ENCODE results near the gene WWC2. TPM values are rescaled to one million over a fixed set of nuclear protein-coding genes. Genes with fewer than 3 reads are reported as not detected.

The WWC2 gene
- total and polyA plus RNA-seq, 2 donors (not counting 3 experiments of a cell fraction or from before 2014, with no cell fraction given): 12.9 to 52.2 TPM

DNA sequence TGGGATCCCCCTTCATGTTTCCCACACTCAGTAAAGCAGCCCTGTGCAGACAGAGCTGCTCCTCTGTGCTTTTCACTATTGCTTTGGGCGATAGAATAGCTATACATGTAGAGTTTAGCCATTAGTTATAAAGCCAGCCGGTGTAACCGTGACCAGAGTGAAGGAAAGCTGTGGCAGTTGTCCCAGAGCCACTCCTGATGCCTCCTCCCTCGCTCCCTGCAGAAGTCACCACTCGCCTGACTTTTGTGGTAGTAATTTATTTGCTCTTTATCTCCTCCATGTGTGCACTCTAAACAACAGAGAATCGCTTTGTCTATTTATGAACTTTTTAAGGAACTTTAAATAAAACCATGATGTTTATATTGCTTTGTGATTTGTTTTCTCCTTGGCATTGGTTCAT is 41.8 kb upstream of the WWC2 start:
- no peak overlapping the region for H3K27ac ChIP-seq (ENCODE audit: insufficient read depth, low read depth, low read length)
- no peaks in the 10 kb centered on the region for H3K4me1 ChIP-seq (ENCODE audit: control insufficient read depth, extremely low read depth, insufficient read depth, low read length)
- no peak overlapping the region for H3K4me3 ChIP-seq (replicated peaks in 1 of 3; ENCODE audit: insufficient read depth in 1 of 3, low read depth in 1 of 3, low read length in 3 of 3)
- ChIA-PET CTCF (interaction anchor here (1.1 to 1.2 kb wide), 2 partner anchors 16 to 119 kb away, joined by 3 to 4 read pairs; no protein-coding TSS in a partner anchor), POLR2A (no interaction called here)
- FAIRE-seq (no peak), DNase-seq (ENCODE audit: low read depth, low spot score) (no peak)
- no peaks in the 10 kb centered on the region for H3K9me1 ChIP-seq (replicated peaks; ENCODE audit: control insufficient read depth, extremely low read depth, insufficient read depth, low read length)
- H3K27me3 ChIP-seq (ENCODE audit: control insufficient read depth in 2 of 2, insufficient read depth in 2 of 2, low read length in 2 of 2): peaks cover 2 to 4% of the 10 kb centered on the region in 2 experiments
- dilution Hi-C loops (cut with MboI; ENCODE audit: extremely low pct_ligation_motif_present, low sequenced_read_pairs): no loop called here
- H3K4me2 ChIP-seq (ENCODE audit: insufficient read depth, low read length): no peak overlapping the region
- H3K9me3 ChIP-seq (replicated peaks; ENCODE audit: control insufficient read depth, insufficient read depth, low read length): no peaks in the 10 kb centered on the region
- BruUV-seq (replicated peaks): no TSS peak
- no peak overlapping the region for H3K9ac ChIP-seq (replicated peaks; ENCODE audit: extremely low read depth, insufficient read depth, low read length)
- intact Hi-C loops (cut with micrococcal nuclease): no loop called here
- no peaks in the 10 kb centered on the region for H4K20me1 ChIP-seq (replicated peaks; ENCODE audit: control insufficient read depth, extremely low read depth, insufficient read depth, low read length)
- TF ChIP-seq JUN (IDR thresholded peaks at IDR 0.05; ENCODE audit: borderline replicate concordance, insufficient read depth, insufficient read length, low read depth) (no peak), FOS (IDR thresholded peaks at IDR 0.05; ENCODE audit: borderline replicate concordance, insufficient read depth, low read length) (no peak), MYC (IDR thresholded peaks at IDR 0.05; ENCODE audit: low read depth, low read length) (no peak), POLR2A (IDR thresholded peaks at IDR 0.05; ENCODE audit: low read depth, low read length) (no peak), EZH2 (IDR thresholded peaks at IDR 0.05; ENCODE audit: borderline replicate concordance, low read depth, low read length, severe bottlenecking) (no peak), POLR2AphosphoS5 (IDR thresholded peaks at IDR 0.05; ENCODE audit: insufficient read depth, low read depth, low read length) (no peak), GATA2 (IDR thresholded peaks at IDR 0.05; ENCODE audit: insufficient read depth, insufficient read length, low read depth, low read length) (no peak)
- TF ChIP-seq, protein P1, sequence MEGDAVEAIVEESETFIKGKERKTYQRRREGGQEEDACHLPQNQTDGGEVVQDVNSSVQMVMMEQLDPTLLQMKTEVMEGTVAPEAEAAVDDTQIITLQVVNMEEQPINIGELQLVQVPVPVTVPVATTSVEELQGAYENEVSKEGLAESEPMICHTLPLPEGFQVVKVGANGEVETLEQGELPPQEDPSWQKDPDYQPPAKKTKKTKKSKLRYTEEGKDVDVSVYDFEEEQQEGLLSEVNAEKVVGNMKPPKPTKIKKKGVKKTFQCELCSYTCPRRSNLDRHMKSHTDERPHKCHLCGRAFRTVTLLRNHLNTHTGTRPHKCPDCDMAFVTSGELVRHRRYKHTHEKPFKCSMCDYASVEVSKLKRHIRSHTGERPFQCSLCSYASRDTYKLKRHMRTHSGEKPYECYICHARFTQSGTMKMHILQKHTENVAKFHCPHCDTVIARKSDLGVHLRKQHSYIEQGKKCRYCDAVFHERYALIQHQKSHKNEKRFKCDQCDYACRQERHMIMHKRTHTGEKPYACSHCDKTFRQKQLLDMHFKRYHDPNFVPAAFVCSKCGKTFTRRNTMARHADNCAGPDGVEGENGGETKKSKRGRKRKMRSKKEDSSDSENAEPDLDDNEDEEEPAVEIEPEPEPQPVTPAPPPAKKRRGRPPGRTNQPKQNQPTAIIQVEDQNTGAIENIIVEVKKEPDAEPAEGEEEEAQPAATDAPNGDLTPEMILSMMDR (IDR thresholded peaks at IDR 0.05; ENCODE audit: extremely low read depth in 1 of 2, insufficient read depth in 1 of 2, low read depth in 1 of 2, low read length in 2 of 2): no peak
- TF ChIP-seq, protein P2, sequence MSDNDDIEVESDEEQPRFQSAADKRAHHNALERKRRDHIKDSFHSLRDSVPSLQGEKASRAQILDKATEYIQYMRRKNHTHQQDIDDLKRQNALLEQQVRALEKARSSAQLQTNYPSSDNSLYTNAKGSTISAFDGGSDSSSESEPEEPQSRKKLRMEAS (IDR thresholded peaks at IDR 0.05; ENCODE audit: insufficient read depth, insufficient read length): no peak
- no peaks in the 10 kb centered on the region for H3K36me3 ChIP-seq (ENCODE audit: control insufficient read depth in 2 of 2, extremely low read depth in 1 of 2, insufficient read depth in 2 of 2, low read length in 2 of 2)
- no peaks in the 10 kb centered on the region for H3K79me2 ChIP-seq (ENCODE audit: control insufficient read depth, insufficient read depth, low read length)
- H2AFZ ChIP-seq (ENCODE audit: low read depth, low read length): no peak overlapping the region

Data from endothelial cell of umbilical vein (primary cell).